Colonic mucosa (tissue), 4 donors: ENCODE measurements around the gene OR8A1. TPM values are rescaled to one million over a fixed set of nuclear protein-coding genes. Genes with fewer than 3 reads are reported as not detected.

Source experiments
- DNase-seq: peaks from one replicate; pipeline ENCODE4 v3.0.0-alpha.2; 2020
- H3K27ac ChIP-seq: fragments of 200-600 bp; one replicate; pipeline ENCODE4 v1.8.0; 2021
- H3K27me3 ChIP-seq: fragments of 200-600 bp; one replicate; pipeline ENCODE4 v1.8.0; 2021
- H3K36me3 ChIP-seq: fragments of 200-600 bp; one replicate; pipeline ENCODE4 v1.8.0; 2021
- H3K4me1 ChIP-seq: fragments of 200-600 bp; one replicate; pipeline ENCODE4 v1.8.0; 2021; ENCODE audit warnings: mild to moderate bottlenecking
- H3K4me3 ChIP-seq: fragments of 200-600 bp; one replicate; pipeline ENCODE4 v1.8.0; 2021
- H3K9ac ChIP-seq, 2 donors: one replicate each; pipeline ENCODE4 v1.7.0; 2013; ENCODE audit warnings: control low read depth in 2 of 2, low read depth in 2 of 2, low read length in 2 of 2
- H3K9me3 ChIP-seq: fragments of 200-600 bp; one replicate; pipeline ENCODE4 v1.8.0; 2021
- intact Hi-C: fragments of 100-400 bp; cut with DNase I; formaldehyde crosslinking; loops from one replicate; pipeline ENCODE4 v1.14.1; 2022
- total RNA-seq, 2 donors: library from RNA; stranded (reverse); fragmentation: NEBNext Ultra II Directional in 1 of 2; extraction: Animal tissue kit (Norgen Biotek cat#: 25700) in 1 of 2; gene quantifications; one replicate each; pipeline ENCODE4 v1.2.1, GENCODE V29; 2021
- TF ChIP-seq, protein P1 (sequence below): fragments of 200-600 bp; IDR thresholded peaks from one replicate; pipeline ENCODE4 v1.8.0; 2022; ENCODE audit warnings: antibody characterized with exemption, mild to moderate bottlenecking
- donor health status: healthy.
- donor health status: DM: no; HTN: no; CAD: no.
- donor health status: DM: no; HTN: no; CAD: no.

The OR8A1 gene
- not detected for total RNA-seq

- no peaks in the 10 kb centered on the region for H3K4me1 ChIP-seq
- H3K9ac ChIP-seq, result no peak within 1 kb of the TSS
- intact Hi-C loops, result no loop called here
- H3K9me3 ChIP-seq, result no peaks in the 10 kb centered on the region
- H3K36me3 ChIP-seq, result no peaks in the 10 kb centered on the region
- H3K27me3 ChIP-seq, result no peaks in the 10 kb centered on the region
- no peak within 1 kb of the TSS for H3K4me3 ChIP-seq
- DNase-seq, result no peak
- TF ChIP-seq, protein P1, sequence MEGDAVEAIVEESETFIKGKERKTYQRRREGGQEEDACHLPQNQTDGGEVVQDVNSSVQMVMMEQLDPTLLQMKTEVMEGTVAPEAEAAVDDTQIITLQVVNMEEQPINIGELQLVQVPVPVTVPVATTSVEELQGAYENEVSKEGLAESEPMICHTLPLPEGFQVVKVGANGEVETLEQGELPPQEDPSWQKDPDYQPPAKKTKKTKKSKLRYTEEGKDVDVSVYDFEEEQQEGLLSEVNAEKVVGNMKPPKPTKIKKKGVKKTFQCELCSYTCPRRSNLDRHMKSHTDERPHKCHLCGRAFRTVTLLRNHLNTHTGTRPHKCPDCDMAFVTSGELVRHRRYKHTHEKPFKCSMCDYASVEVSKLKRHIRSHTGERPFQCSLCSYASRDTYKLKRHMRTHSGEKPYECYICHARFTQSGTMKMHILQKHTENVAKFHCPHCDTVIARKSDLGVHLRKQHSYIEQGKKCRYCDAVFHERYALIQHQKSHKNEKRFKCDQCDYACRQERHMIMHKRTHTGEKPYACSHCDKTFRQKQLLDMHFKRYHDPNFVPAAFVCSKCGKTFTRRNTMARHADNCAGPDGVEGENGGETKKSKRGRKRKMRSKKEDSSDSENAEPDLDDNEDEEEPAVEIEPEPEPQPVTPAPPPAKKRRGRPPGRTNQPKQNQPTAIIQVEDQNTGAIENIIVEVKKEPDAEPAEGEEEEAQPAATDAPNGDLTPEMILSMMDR, result no peak
- no peak within 1 kb of the TSS for H3K27ac ChIP-seq
Measured at GRCh38 chr11:124569697-124570096, at the start of gene OR8A1. Gene OR8A1 (plus strand): TSS chr11:124569997. CDS start chr11:124570120, 123 bp downstream.

DNA sequence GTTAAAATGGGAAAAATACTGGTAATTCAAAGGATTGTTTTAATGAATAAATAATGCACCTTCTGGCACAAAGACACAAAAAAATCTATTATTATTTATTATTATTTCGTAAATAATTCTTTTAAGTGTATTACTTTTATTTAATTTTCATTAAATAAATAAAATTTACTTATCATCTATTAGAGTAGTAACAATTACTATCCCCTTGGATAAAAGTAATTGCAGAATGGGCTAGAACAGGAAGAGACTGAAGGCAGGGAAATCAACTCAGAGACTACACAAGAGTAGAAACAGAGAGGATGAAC is 49.3 kb upstream of the OR8A1 start:
- no peaks in the 10 kb centered on the region for H3K4me1 ChIP-seq
- TF ChIP-seq, protein P1, result no peak
- no peak for DNase-seq
- H3K9me3 ChIP-seq, result no peaks in the 10 kb centered on the region
- H3K36me3 ChIP-seq, result no peaks in the 10 kb centered on the region
- H3K27me3 ChIP-seq, result no peaks in the 10 kb centered on the region
- intact Hi-C loops, result no loop called here
- H3K9ac ChIP-seq, result no peak overlapping the region
- H3K27ac ChIP-seq, result no peak overlapping the region
- no peak overlapping the region for H3K4me3 ChIP-seq

GRCh38 chr11:124533626-124534025 is 36.2 kb upstream of the OR8A1 start:
- intact Hi-C loops, result no loop called here
- TF ChIP-seq, protein P1, result no peak
- H3K9ac ChIP-seq, result no peak overlapping the region
- no peaks in the 10 kb centered on the region for H3K36me3 ChIP-seq
- no peaks in the 10 kb centered on the region for H3K9me3 ChIP-seq
- H3K4me3 ChIP-seq, result no peak overlapping the region
- no peaks in the 10 kb centered on the region for H3K4me1 ChIP-seq
- H3K27ac ChIP-seq, result no peak overlapping the region
- DNase-seq, result no peak
- no peaks in the 10 kb centered on the region for H3K27me3 ChIP-seq

DNA sequence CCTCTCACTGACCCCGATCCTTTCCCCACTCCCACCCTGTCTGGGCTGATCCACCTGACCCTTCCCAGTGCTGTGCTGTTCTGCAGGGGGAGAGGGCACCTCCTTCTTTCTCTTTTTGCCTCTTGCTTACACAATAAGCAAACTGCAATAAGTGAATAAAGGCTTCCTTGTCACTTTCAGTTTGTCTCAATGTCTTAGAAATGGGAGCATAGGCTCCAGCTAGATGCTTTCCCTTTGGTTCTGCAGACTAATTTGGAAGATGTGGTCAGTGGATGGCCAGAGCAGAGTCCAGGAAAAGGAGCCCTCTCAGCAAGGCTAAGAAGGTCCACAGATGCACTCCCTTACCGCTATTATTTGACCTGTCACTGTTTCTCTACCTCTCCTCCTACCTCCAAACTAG is 35.7 kb upstream of the OR8A1 start:
- Histone ChIP-seq H3K9me3 (no peaks in the 10 kb centered on the region), H3K4me1 (no peaks in the 10 kb centered on the region), H3K27ac (no peak overlapping the region), H3K4me3 (no peak overlapping the region), H3K36me3 (no peaks in the 10 kb centered on the region), H3K9ac (no peak overlapping the region), H3K27me3 (no peaks in the 10 kb centered on the region)
- TF ChIP-seq, protein P1, result no peak
- no peak for DNase-seq
- intact Hi-C loops, result no loop called here

- TF ChIP-seq, protein P1, result no peak
- H3K27me3 ChIP-seq, result no peaks in the 10 kb centered on the region
- DNase-seq, result no peak
- no peaks in the 10 kb centered on the region for H3K9me3 ChIP-seq
- no peaks in the 10 kb centered on the region for H3K4me1 ChIP-seq
- intact Hi-C loops, result no loop called here
- H3K9ac ChIP-seq, result no peak overlapping the region
- H3K4me3 ChIP-seq, result no peak overlapping the region
- H3K27ac ChIP-seq, result no peak overlapping the region
- no peaks in the 10 kb centered on the region for H3K36me3 ChIP-seq
Measured at GRCh38 chr11:124535552-124536232, 34.1 kb upstream of the OR8A1 start.
